Kidney epithelial cell (primary cell): Measurements from ENCODE around the gene NCKIPSD. TPM values are rescaled to one million over a fixed set of nuclear protein-coding genes. Genes with fewer than 3 reads are reported as not detected.

Experiments used
- DNase-seq: peaks from one replicate; pipeline ENCODE4 v3.0.0-alpha.2; 2010; ENCODE audit warnings: low read depth
- H3K27me3 ChIP-seq: 2 replicates; pipeline ENCODE4 v1.6.0; 2011; ENCODE audit warnings: low read length; ENCODE audit not compliant: control insufficient read depth, insufficient read depth
- H3K36me3 ChIP-seq: 2 replicates; pipeline ENCODE4 v1.5.1; 2011; ENCODE audit warnings: low read length; ENCODE audit not compliant: control insufficient read depth, insufficient read depth
- H3K4me3 ChIP-seq: 2 replicates; pipeline ENCODE4 v1.5.1; 2011; ENCODE audit warnings: low read depth, mild to moderate bottlenecking, control low read depth, low read length
- CTCF ChIP-seq: IDR thresholded peaks from 2 replicates; pipeline ENCODE4 v1.5.1; 2011; ENCODE audit warnings: mild to moderate bottlenecking, moderate library complexity, low read length, control low read depth, inconsistent platforms; ENCODE audit not compliant: insufficient read depth, poor library complexity, severe bottlenecking
- total RNA-seq: library from RNA; depleted of rRNA; stranded (reverse); fragments of >200 nt; gene quantifications from 2 replicates; pipeline ENCODE4 v1.2.3, GENCODE V29; 2015

NCKIPSD gene
- total RNA-seq, 1 donor from 2014 or later = 15.3 TPM

DNA sequence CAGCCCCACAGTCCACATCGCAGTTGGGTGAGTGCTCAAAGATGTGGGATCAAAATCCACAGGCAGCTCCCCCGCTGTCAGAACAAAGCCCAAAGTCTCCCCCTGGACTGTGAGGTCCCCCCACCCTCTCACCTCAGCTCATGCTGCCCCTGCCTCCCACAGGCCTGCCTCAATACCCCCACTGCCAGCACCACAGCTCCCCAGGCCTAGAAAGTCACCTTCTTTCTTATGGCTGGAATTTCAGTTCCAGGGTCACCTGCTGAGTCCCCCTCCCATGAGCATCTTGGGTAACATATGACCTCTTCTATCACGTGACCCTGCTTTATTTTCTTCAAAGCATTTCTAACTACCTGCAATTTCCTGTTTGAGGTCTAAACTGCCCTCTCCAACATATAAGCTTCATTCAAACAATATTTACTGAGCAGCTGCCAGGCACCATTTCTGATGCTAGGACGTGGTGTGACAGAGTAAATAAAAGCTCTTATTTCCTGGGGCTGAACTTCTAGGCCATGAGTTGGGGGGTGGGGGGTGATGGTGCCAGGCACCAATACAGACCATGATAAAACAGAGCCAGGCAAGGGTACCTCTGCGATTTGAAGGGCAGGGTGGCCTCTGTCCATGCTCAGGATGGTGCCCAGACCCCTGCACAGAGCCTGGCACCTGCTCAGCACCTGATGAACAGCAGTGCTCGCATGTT lies 61.7 kb downstream of the NCKIPSD start:
- Histone ChIP-seq H3K27me3 (no peaks in the 10 kb centered on the region), H3K36me3 (peaks cover 3% of the 10 kb centered on the region), H3K4me3 (no peak overlapping the region)
- no peak for DNase-seq
- no peak for TF ChIP-seq CTCF

Other genes with a start within 250 kb of the NCKIPSD start
- 39.2 and 46.4 TPM in 2 replicates for gene CCDC51, start 245.8 kb downstream of the NCKIPSD start, total RNA-seq
- gene TMA7, start 245.7 kb downstream of the NCKIPSD start, total RNA-seq = 374 and 462 TPM in 2 replicates
- gene ATRIP, start 239.2 kb downstream of the NCKIPSD start, total RNA-seq = 5.7 and 6.8 TPM in 2 replicates
- 231 and 248 TPM in 2 replicates for gene SHISA5, start 181.7 kb downstream of the NCKIPSD start, total RNA-seq
- gene PFKFB4, start 129.1 kb downstream of the NCKIPSD start, total RNA-seq = 22.4 and 24.1 TPM in 2 replicates
- 26.1 and 39.1 TPM in 2 replicates for gene UCN2, start 122.1 kb downstream of the NCKIPSD start, total RNA-seq
- 337 and 348 TPM in 2 replicates for gene COL7A1, start 90.6 kb downstream of the NCKIPSD start, total RNA-seq
- gene UQCRC1, start 76.3 kb downstream of the NCKIPSD start, total RNA-seq = 413 and 435 TPM in 2 replicates
- gene TMEM89, start 64.1 kb downstream of the NCKIPSD start, total RNA-seq = not detected in 2 replicates
- 32.8 and 54.2 TPM in 2 replicates for gene SLC26A6, start 50.5 kb downstream of the NCKIPSD start, total RNA-seq
- gene CELSR3, start 23.0 kb downstream of the NCKIPSD start, total RNA-seq = 5.2 and 5.6 TPM in 2 replicates
- gene IP6K2, start 31.3 kb upstream of the NCKIPSD start, total RNA-seq = 81.2 and 109 TPM in 2 replicates
- 27.5 and 34.9 TPM in 2 replicates for gene PRKAR2A, start 162.0 kb upstream of the NCKIPSD start, total RNA-seq
- 6.9 and 12.3 TPM in 2 replicates for gene SLC25A20, start 213.0 kb upstream of the NCKIPSD start, total RNA-seq
- 99.9 and 106 TPM in 2 replicates for gene ARIH2, start 232.9 kb upstream of the NCKIPSD start, total RNA-seq